CD4-positive, alpha-beta T cell (primary cell): Measurements from ENCODE around the gene NT5DC1. TPM values are rescaled to one million over a fixed set of nuclear protein-coding genes. Genes with fewer than 3 reads are reported as not detected.

ENCODE experiments used
- ATAC-seq: fragments of 200-7000 bp; cut with Tn5 transposase; one replicate; pipeline ENCODE4 v1.10.0; 2022; ENCODE audit warnings: mild to moderate bottlenecking; ENCODE audit not compliant: poor library complexity
- CTCF ChIA-PET: fragments of 350-600 bp; sonication (Branson Sonifier 250); formaldehyde crosslinking; loops from one replicate; lab custom pipeline; 2021; ENCODE audit warnings: antibody characterized with exemption, inconsistent platforms; lab: Charles Lee
- POLR2A ChIA-PET: fragments of 350-600 bp; sonication (Branson Sonifier 250); formaldehyde crosslinking; loops from one replicate; lab custom pipeline; 2021; ENCODE audit warnings: antibody characterized with exemption, inconsistent platforms; lab: Charles Lee
- DNase-seq, 14 experiments: peaks; one replicate each; pipeline ENCODE4 v3.0.0-alpha.2; 2013 to 2020; ENCODE audit warnings: mixed read lengths in 2 of 14
- H3K27ac ChIP-seq, 2 donors: one replicate each; pipeline versions ENCODE4 v1.5.1 to v1.7.0; 2013; ENCODE audit warnings: low read length in 2 of 2, low read depth in 1 of 2, mild to moderate bottlenecking in 1 of 2
- H3K27me3 ChIP-seq, 2 experiments: 1 replicate in 1 of 2; 2 replicates in 1 of 2; pipeline versions ENCODE4 v1.6.1 to v1.7.0; 2013; ENCODE audit warnings: low read length in 2 of 2, control low read depth in 1 of 2, mild to moderate bottlenecking in 1 of 2, moderate library complexity in 1 of 2; ENCODE audit not compliant: insufficient read depth in 2 of 2, control insufficient read depth in 1 of 2
- H3K36me3 ChIP-seq: one replicate; pipeline ENCODE4 v1.6.1; 2013; ENCODE audit warnings: low read length, control low read depth; ENCODE audit not compliant: insufficient read depth
- H3K4me1 ChIP-seq: one replicate; pipeline ENCODE4 v1.6.1; 2013; ENCODE audit warnings: low read length, control low read depth; ENCODE audit not compliant: insufficient read depth
- H3K4me3 ChIP-seq: one replicate; pipeline ENCODE4 v1.5.1; 2013; ENCODE audit warnings: mild to moderate bottlenecking, low read length, moderate library complexity
- H3K9me3 ChIP-seq, 2 experiments: 1 replicate in 1 of 2; 2 replicates in 1 of 2; pipeline versions ENCODE4 v1.6.1 to v1.7.0; 2013; ENCODE audit warnings: low read length in 2 of 2, mild to moderate bottlenecking in 2 of 2, control low read depth in 1 of 2, moderate library complexity in 1 of 2; ENCODE audit not compliant: control insufficient read depth in 1 of 2, insufficient read depth in 1 of 2
- H3K27ac Mint-ChIP-seq: one replicate; pipeline ENCODE4 v1.8.0; 2020; ENCODE audit warnings: mixed read lengths
- H3K27me3 Mint-ChIP-seq: one replicate; pipeline ENCODE4 v1.8.0; 2021; ENCODE audit warnings: mixed read lengths
- H3K36me3 Mint-ChIP-seq: one replicate; pipeline ENCODE4 v1.8.0; 2021; ENCODE audit warnings: low read depth, mixed read lengths
- H3K4me1 Mint-ChIP-seq: one replicate; pipeline ENCODE4 v1.8.0; 2021; ENCODE audit warnings: low read depth, mixed read lengths
- H3K4me3 Mint-ChIP-seq: one replicate; pipeline ENCODE4 v1.8.0; 2020; ENCODE audit warnings: mild to moderate bottlenecking, mixed read lengths
- H3K9me3 Mint-ChIP-seq: one replicate; pipeline ENCODE4 v1.8.0; 2020; ENCODE audit warnings: mixed read lengths
- intact Hi-C, 2 experiments: fragments of 100-400 bp; cut with DNase I in 1 of 2; cut with micrococcal nuclease in 1 of 2; formaldehyde crosslinking; loops; one replicate each; pipeline versions ENCODE4 v1.15.1 to v1.9.0; 2023 to 2025; cut with DNase I, micrococcal nuclease
- total RNA-seq, 174 experiments: library from RNA in 2 of 174; stranded (reverse) in 2 of 174; gene quantifications; one replicate each; pipeline ENCODE4 v1.2.3 and lab custom pipeline; 2021 to 2026
- TF ChIP-seq, protein P1 (sequence below): fragments of 200-600 bp; IDR thresholded peaks from one replicate; pipeline ENCODE4 v1.8.0; 2022; ENCODE audit warnings: antibody characterized with exemption, mild to moderate bottlenecking

NT5DC1 gene
- total RNA-seq, 2 experiments from 2014 or later, result 24.2 to 27.2 TPM

DNA sequence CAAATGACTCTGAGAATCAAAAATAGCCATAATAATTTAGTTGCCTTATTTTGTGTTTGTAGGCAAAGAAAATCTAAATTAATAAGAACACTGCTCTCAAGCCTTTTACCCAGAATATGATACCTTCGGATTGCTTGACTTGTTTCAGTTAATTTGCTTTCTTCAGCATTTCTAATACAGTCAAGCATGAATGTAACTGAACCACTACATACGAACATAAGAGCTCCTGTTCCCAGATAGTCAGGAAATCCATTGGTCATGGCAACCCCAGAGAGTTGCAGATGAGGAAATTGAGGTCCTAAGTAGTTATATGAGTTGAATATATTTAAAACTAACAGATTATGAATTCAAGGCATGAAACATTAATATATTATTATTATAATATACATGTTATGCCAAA lies 42.9 kb upstream of the NT5DC1 start:
- intact Hi-C loops, result no loop called here
- Histone ChIP-seq H3K27ac (no peak overlapping the region), H3K36me3 (no peaks in the 10 kb centered on the region), H3K4me1 (no peaks in the 10 kb centered on the region), H3K4me3 (no peak overlapping the region), H3K9me3 (no peaks in the 10 kb centered on the region), H3K27me3 (no peaks in the 10 kb centered on the region)
- Mint-ChIP-seq H3K9me3 (no peaks in the 10 kb centered on the region), H3K27me3 (peaks cover 17% of the 10 kb centered on the region), H3K4me1 (no peaks in the 10 kb centered on the region), H3K4me3 (no peak overlapping the region), H3K27ac (no peak overlapping the region), H3K36me3 (no peaks in the 10 kb centered on the region)
- DNase-seq, result no peak
- ChIA-PET CTCF (interaction anchor here (1.6 kb wide), 1 partner anchor 131 kb away, joined by 3 read pairs; no protein-coding TSS in a partner anchor), POLR2A (no interaction called here)
- TF ChIP-seq, protein P1, sequence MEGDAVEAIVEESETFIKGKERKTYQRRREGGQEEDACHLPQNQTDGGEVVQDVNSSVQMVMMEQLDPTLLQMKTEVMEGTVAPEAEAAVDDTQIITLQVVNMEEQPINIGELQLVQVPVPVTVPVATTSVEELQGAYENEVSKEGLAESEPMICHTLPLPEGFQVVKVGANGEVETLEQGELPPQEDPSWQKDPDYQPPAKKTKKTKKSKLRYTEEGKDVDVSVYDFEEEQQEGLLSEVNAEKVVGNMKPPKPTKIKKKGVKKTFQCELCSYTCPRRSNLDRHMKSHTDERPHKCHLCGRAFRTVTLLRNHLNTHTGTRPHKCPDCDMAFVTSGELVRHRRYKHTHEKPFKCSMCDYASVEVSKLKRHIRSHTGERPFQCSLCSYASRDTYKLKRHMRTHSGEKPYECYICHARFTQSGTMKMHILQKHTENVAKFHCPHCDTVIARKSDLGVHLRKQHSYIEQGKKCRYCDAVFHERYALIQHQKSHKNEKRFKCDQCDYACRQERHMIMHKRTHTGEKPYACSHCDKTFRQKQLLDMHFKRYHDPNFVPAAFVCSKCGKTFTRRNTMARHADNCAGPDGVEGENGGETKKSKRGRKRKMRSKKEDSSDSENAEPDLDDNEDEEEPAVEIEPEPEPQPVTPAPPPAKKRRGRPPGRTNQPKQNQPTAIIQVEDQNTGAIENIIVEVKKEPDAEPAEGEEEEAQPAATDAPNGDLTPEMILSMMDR, result no peak
- ATAC-seq, result no peak

GRCh38 chr6:116059713-116060571 lies 40.7 kb upstream of the NT5DC1 start:
- Histone ChIP-seq H3K36me3 (no peaks in the 10 kb centered on the region), H3K9me3 (no peaks in the 10 kb centered on the region), H3K4me1 (no peaks in the 10 kb centered on the region), H3K27me3 (no peaks in the 10 kb centered on the region), H3K4me3 (no peak overlapping the region), H3K27ac (no peak overlapping the region)
- DNase-seq (no peak), ATAC-seq (no peak)
- Mint-ChIP-seq H3K27ac (no peak overlapping the region), H3K27me3 (peaks cover 23% of the 10 kb centered on the region), H3K4me1 (no peaks in the 10 kb centered on the region), H3K9me3 (no peaks in the 10 kb centered on the region), H3K36me3 (no peaks in the 10 kb centered on the region), H3K4me3 (no peak overlapping the region)
- POLR2A ChIA-PET, result no interaction called here
- CTCF ChIA-PET, result interaction anchor here (1.2 kb wide), 1 partner anchor 22 kb away, joined by 3 read pairs; no protein-coding TSS in a partner anchor
- intact Hi-C loops, result no loop called here
- TF ChIP-seq, protein P1, result no peak

GRCh38 chr6:116060572-116061283 lies 39.9 kb upstream of the NT5DC1 start, which contains the start of gene FRK:
FRK (minus strand) TSS chr6:116060891; CDS start chr6:116060311, 580 bp downstream.
- Mint-ChIP-seq H3K36me3 (no peaks in the 10 kb centered on the region), H3K27me3 (peaks cover 23% of the 10 kb centered on the region), H3K9me3 (no peaks in the 10 kb centered on the region), H3K27ac (no peak within 1 kb of the TSS), H3K4me1 (no peaks in the 10 kb centered on the region), H3K4me3 (no peak within 1 kb of the TSS)
- TF ChIP-seq, protein P1, result no peak
- Histone ChIP-seq H3K27me3 (no peaks in the 10 kb centered on the region), H3K4me3 (no peak within 1 kb of the TSS), H3K4me1 (no peaks in the 10 kb centered on the region), H3K9me3 (no peaks in the 10 kb centered on the region), H3K27ac (no peak within 1 kb of the TSS), H3K36me3 (no peaks in the 10 kb centered on the region)
- CTCF ChIA-PET, result interaction anchor here (1.2 kb wide), 1 partner anchor 23 kb away, joined by 3 read pairs; no protein-coding TSS in a partner anchor
- POLR2A ChIA-PET, result no interaction called here
- intact Hi-C loops, result no loop called here
- DNase-seq (no peak), ATAC-seq (no peak)
